ENCODE measurements around the gene WASHC2A. TPM values are rescaled to one million over a fixed set of nuclear protein-coding genes. Genes with fewer than 3 reads are reported as not detected.
"Not testable (repeated sequence)": the region's sequence is repeated elsewhere in the genome, so short reads cannot be mapped to it uniquely, and the experiment has no call there.

Gene WASHC2A
- total RNA-seq, 1 donor from 2014 or later, result 21.2 TPM

DNA sequence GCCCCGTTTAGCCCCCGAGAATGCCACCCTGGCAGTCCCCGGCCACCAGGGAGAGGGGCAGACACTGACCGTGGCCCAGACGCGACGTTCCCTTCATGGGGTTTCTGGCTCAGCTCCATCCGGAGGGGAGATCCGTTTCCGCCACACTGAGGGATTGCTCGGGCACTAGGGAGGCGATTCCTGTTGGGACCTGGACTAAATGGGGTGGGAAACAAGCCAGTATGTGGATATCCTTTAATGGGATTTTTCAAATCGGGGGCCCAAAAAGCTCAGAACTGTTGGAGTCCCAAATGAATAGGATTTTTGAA, 552 bp downstream of the WASHC2A start:
- not testable (repeated sequence) for DNase-seq (ENCODE audit: low spot score)

DNA sequence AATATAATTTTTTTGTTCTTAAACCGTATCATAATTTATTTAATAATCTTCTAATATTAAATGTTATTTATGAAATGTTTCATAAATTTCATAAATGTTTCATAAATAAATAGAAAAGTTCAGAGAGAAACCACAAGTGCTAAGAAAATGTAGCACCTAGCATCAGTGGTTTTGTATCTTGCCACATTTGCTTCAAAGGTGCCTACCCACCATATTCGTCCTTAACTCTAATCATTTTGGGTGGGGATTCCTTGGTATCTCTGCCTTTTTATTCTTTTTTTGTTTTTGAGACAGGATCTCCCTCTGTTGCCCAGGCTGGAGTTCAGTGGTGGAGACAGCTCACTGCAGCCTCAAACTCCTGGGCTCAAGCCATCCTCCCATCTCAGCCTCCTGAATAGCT, 7.4 kb downstream of the WASHC2A start:
- DNase-seq (ENCODE audit: low spot score), result not testable (repeated sequence)

DNA sequence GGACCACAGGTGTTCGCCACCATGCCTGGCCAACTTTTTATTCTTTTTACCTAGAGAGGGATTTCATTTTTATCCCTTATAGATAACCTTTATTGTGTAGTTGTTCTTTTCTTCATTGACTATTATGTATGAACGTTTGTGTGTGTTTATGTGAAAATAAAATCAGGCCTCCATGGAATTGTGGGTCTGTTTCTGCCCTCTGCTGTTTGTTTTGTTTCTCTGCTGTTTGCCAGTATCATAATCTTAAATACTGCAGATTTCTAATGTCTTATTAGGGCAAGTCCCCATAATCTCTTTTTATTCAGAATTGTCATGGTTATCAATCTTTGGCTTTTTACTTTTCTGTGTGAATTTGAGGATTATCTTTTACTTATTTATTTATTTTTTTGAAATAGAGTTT, 7.8 kb downstream of the WASHC2A start:
- DNase-seq (ENCODE audit: low spot score), result not testable (repeated sequence)

DNA sequence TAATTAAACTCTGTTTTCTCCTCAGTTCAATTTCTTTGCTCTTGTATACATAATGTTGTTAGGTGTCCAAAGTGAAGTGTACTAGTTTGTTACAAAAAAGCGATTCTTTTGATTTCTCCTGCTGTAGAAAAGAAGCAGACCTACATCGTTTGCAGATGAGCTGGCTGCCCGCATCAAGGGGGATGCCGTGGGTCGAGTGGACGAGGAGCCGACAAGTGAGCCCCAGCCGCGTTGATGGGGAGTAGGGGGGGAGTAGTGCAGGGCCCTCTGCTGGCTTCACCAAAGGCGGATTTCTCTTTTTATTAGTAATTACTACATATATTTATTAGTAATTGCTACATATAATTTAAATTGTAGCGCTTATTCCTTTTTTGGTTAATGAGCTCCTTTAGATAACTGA, 23.6 kb downstream of the WASHC2A start:
- DNase-seq (ENCODE audit: low spot score), result not testable (repeated sequence)

DNA sequence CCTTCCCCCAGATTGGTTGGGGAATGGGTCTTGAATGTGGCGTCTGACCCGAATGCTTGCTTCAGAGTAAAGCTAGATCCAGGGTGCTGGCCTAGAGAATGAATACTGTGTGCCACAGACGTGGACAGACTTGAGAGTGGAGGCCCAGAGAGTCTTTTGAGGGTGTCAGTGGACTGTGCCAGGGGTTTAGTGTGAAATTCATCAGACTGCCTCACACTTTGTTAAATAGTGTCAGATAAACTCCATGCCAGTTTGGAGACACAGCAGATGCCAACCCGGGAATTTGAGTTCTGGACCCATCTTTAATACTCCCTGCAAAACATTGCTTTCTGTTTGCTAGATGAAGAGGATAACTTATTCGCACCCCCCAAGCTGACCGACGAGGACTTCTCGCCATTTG, 25.2 kb downstream of the WASHC2A start:
- DNase-seq (ENCODE audit: low spot score), result not testable (repeated sequence)

DNA sequence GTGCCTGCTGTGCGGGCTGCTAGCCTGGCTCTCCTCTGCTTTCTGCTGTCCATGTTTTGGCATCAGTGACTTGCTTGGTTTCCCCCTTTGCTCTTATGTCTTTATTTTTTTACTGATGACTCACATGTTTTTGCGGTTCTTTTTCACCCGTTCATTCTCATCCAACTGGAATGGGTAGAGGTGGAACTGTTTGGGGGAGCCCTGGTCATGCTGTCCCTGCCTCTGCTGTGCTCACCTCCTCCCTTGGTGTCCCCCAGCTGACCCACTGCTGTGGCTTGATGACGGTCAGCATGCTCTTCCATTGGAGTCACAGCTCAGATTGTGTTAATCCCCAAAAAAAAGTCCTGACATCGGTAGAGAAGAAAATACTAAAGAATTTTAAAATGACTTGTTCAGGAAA, 26.9 kb downstream of the WASHC2A start:
- not testable (repeated sequence) for DNase-seq (ENCODE audit: low spot score)

DNA sequence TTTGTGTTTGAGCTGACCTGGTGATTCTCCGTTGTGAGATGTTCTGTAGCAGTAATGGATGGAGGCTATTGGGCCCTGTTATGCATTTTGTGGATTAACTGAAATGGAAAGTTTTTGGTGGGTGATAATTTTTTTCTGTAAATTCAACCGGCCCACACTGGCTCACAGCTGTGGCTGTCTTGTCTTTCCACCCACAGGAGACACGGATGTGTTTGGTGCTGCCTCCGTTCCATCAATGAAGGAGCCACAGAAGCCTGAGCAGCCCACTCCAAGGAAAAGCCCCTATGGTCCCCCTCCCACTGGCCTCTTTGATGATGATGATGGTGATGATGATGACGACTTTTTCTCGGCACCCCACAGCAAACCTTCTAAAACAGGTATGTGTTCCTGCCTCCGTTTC, 27.6 kb downstream of the WASHC2A start:
- not testable (repeated sequence) for DNase-seq (ENCODE audit: low spot score)

DNA sequence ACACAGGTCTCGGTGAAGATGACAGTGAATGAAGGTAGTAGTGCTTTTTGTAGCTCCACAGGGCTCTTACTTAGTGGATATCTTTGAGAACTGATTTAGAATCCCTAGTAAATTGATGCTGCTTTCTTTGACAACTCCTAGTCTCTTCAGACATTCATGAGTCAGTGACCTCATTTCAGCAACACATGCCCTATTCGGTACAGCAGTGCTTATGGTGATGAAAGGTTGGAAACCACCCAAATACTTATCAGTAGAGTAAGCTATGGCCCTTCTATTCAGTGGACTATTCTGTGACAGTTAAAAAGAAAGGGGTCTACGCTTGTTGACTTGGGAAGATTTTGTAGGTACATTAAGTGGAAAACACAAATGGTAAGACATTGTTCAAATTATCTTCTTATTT, 29.0 kb downstream of the WASHC2A start:
- DNase-seq (ENCODE audit: low spot score), result not testable (repeated sequence)

DNA sequence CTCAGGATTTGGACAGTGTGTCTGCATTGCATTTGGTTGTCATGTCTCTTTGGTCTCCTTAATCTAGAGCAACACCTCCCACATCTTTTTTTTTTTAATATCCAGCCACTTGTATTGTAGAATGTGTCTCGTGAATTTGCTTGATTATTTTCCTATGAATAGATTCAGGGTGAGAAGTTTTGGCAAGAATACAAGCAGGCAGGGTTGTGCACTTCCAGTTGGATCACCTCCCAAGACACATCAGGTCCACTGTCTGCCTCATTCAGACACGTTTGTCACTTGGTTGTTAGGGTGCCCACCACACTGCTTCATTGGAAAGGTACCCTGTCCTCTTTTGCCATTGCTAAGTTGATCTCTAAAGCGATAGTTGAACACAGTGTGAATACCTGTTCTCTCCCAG, 30.9 kb downstream of the WASHC2A start:
- not testable (repeated sequence) for DNase-seq (ENCODE audit: low spot score)

DNA sequence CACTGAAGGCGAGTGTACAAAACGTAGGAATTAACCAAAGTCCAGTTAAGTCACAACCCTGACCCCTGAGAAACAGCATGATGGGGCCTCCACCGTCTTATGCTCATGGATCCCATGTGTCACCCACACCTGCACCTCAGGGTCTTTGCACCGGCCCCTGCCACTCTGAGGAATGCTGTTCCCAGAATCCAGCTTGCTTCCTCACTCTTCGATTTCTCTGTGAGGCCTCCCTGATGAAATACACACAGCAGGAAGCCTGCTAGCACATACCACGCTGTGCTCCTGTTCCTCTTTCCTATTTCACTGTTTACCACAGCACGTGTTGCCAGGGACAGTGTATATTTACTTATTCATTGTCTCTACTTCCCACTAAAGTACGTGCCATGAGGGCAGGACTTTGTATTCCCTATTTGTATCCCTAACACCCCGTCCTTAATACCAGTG, 33.4 kb downstream of the WASHC2A start:
- DNase-seq (ENCODE audit: low spot score), result not testable (repeated sequence)

DNA sequence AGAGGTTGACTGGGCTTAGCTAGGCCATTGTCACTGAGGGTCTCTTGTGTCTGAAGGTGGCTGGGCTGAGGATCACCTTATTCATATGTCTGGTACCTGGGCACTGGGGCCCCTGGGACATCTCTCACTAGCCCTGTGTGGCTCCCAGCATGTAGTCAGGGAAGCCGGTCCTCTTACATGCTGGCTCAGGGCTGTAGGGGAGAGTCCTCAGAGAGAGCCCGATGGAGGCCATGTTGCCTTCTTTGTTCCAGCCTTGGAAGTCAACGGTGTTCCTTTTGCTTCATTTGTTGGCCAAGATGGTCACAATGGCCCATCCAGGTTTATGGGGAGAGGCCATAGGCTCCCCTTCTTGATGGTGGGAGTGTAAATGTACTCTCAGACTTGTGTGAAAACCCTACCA, 34.0 kb downstream of the WASHC2A start:
- not testable (repeated sequence) for DNase-seq (ENCODE audit: low spot score)

DNA sequence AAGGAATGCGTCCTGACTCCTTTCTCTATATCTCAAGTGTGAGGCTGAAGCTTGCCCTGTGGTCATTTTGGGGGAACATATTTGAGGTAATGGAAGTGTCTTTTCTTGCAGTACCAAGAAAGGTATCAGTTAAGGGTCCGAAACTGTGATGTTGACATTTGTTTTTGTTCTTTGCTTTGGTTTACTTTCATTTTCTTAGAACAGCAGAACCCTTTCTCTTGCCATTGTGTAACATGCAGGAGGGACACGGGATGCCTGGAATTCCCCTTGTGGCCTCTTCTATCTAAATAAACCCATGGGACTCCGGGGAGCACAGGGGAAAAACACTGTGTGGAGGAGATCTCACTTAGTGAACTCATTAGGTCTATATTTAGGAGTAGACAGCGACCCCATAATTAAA, 34.5 kb downstream of the WASHC2A start:
- not testable (repeated sequence) for DNase-seq (ENCODE audit: low spot score)

DNA sequence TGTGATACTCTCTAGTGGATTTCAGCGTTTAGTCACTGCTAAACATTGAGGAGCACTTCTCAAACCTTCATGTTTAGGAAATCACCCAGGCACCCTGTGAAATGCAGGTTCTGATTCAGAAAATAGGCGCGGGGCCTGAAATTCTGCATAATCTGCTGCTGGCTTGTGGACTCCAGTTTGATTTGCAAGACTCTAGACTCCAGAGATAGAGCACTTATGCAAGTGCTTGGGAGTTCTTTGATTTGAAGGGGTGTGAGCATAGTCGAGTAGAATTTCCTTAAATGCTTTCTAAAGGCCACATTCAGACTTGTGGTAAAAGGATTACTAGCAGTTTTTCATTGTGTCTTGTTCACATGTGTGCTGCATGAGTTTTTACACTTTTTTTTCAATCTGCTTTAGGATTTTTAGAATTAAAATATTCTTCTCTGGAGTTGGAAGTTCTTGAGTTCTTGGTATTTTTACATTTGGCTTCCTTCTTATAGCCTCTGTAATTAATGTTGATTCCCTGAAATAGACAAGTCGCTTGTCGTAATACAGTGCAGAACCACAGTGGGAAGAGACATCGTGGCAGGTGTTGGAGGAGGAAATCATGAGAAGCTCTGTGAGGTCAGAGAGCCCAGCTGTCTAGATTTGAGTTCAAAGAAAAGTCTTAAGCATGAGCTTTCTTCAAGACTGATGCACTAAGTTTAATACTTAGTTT, 41.4 kb downstream of the WASHC2A start:
- not testable (repeated sequence) for DNase-seq (ENCODE audit: low spot score)

DNA sequence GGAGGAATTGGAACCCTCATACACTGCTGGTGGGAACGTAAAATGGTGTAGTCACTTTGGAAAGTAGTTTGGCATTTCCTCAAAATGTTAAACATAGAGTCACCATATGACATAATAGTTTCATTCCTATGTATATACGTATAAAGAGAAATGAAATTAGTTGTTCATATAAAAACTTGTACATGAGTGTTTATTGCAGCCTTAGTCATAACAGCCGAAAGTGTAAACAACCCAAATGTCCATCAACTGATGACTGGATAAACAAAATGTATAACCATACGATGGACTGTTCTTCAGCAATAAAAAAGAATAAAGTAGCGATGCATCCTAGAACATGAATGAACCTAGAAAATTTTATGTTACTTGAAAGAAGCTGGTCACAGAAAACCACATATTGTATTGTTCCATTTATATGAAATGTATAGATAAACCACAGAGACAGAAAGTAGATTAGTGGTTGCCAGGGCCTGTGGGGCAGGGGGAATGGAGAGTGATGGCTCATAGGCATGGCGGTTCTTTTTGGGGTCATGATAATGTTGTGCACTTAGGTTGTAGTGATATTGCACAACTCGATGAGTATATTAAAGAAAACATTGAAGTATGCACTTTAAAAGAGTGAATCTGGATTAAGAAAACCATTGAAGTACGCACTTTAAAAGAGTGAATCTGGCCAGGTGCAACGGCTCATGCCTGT, 44.8 kb downstream of the WASHC2A start:
- DNase-seq (ENCODE audit: low spot score), result not testable (repeated sequence)

DNA sequence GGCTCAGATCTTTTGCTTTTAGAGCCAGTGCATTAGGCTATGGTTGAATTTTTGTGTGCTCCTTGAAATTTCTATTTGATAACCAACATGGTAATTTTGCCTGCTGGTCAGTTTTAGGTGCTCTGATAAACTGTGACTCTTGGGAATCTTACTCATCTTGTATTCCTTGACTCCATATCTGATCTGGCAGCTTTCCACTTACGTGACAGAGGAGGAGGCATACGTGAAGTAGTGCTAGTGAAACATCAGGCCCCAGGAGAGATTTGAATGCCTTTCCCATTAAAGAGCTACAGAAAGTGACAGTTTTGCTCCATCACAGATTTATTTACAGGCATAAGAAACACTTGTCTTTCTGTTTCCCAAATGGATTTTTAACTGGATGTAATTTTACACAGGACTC, 59.0 kb downstream of the WASHC2A start:
- not testable (repeated sequence) for DNase-seq (ENCODE audit: low spot score)

DNA sequence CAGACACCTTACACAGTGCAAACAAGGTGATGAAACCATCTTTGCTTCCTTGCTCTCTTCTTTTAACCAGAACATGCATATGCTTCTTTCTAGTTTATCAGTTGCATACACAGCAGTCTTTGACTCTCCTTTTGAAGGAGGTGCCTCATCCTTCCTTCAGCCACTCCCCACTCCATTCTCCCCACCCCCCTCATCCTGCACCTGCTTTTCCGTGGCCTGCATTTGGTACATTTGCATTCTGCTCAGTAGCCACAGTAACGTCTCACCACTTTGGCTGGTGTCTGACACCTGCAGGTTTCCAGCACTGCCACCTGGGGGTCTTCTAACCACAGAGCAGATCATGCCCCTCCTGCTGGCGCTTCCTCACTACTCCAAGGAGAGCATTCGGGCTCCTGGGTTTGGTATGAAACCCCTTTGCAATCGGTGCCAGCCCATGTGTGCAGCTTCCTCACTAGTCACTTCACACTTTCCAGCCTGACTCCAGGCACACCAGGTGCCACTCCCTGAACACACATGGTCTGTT, 60.1 kb downstream of the WASHC2A start:
- DNase-seq (ENCODE audit: low spot score), result not testable (repeated sequence)

DNA sequence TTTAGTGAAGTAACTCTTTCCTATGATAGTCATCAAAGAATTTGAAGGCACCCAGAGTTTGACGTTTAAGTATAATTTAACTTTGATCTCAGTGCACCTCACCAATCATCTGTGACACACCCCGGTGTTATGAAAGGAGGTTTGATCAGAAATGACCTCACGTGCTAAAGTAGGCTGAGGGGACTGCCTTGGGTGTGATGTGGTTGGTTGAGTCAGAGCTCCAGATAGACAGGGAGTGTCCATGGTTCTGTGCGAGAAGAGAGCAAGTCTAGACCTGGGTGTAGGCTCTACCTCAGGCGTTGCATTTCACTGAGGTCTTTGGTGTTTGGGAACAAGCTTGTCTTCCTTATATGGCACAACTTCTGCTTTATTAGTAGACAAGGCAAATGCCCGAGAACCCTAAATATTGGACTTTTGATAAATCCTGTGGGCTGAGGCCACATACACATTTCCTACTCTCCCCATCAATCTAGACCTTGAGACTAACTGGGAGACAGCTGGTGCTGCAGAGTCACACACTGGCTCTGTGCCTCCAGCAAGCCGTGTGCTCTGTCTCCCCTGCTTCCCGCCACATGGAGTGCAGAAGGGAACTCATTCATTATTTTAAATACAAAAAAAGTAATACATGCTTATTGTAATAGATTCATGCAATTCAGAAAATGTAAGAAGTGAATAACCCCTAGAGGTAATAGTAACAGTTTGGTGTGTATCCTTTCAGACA, 63.7 kb downstream of the WASHC2A start:
- DNase-seq (ENCODE audit: low spot score), result not testable (repeated sequence)

DNA sequence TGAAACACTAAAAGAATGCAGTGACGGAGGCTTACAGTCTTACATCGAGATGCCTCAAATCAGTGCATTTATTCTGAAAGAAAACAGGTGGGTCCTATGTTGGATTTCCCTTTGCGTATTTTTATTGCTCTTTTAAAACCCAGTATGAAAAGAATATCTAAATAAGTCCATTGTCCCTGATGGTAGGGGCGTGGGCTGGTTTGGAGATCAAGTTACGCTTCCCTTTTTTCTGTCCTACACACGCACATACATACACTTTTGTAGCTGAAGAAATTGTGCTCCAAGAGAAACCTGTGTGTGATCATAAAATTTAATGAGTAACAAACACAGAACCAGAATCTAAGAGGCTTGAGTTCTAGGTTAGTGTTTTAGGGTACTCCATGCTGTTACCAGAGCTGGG, 64.6 kb downstream of the WASHC2A start:
- DNase-seq (ENCODE audit: low spot score), result not testable (repeated sequence)

DNA sequence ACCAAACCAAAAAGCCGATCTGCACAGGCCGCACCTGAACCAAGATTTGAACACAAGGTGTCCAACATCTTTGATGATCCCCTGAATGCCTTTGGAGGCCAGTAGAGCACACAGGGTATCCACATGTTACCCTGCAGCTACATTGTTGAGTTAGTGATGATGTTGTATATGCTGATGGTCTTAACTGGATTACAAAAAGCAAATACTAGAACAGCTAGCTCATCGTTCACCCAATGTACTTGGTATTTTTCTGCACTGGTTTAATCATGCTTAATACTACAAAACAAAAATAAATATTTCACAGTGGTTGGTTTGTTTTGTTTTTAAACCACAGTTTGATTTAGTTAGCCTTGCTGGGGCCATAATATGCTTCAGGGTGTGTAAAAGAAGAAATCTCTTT, 65.1 kb downstream of the WASHC2A start:
- DNase-seq (ENCODE audit: low spot score), result not testable (repeated sequence)

DNA sequence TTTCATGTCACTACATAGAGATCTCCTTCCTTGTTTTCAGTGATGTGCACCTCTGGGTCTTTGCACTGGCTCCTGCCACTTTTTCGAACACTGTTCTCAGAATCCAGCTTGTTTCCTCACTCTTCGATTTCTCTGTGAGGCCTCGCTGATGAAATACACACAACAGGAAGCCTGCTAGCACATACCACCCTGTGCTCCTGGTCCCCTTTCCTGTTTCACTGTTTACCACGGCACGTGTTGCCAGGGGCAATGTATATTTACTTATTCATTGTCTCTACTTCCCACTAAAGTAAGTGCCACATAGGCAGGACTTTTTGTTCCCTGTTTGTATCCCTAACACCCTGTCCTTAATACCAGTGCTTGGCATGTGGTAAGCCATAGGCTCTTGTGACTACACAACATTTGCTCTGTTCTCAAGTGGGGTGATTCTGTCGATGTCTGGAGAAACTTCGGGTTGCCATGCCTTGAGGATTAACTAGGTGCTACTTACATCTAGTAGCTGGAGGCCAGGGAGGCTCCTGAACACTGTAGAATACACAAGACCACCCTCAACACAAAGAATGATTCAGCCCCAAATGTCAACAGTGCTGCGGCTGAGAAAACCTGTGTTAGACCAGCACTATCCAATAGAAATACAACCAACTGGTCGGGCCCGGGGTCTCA, 75.9 kb downstream of the WASHC2A start:
- not testable (repeated sequence) for DNase-seq (ENCODE audit: low spot score)

DNA sequence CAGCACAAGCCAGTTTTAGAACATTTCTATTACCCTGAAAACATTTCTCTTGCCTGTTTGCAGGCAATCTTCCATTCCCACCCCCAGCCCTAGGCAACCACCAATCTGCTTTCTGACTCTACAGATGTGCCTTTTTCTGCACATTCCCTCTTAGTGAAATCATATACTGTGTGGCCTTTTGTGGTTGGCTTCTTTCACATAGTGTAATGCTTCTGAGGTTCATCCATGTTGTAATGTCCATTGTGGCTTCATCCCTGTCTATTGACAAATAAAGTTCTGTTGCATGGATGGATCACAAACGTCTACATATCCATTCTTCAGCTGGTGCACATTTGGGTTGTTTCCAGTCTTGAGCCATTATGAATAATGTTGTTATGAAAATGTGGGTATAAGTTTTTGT, 77.8 kb downstream of the WASHC2A start:
- not testable (repeated sequence) for DNase-seq (ENCODE audit: low spot score)

DNA sequence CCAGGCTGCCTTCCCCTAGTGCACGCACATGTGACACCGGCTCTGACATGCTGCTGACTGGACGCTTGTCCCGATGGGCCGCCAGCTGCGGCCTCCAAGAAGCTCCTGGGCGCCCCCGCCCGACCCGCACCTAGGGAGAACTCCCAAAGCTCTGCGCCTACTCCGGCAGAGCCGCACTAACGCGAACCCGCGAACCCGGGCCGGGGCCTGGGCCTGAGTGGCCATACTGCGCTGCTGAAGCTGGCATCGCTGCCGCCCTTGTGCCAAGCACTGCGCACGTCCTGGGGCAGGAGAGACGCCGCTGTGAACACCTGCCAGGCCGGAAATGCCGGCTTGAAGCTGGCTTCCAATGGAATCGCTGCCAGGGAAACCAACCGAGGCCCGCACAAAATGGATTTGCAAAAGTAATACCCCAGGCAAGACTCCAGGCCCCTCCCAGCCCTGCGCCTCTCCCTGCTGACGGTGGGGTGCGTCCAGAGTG, 85.1 kb downstream of the WASHC2A start:
- DNase-seq (ENCODE audit: low spot score), result no peak

Data from umbilical cord (tissue), 2 donors.